SK-N-MC (cell line): ENCODE results near the gene TFAP2E.

Experiments used
- EZH2 ChIP-seq: fragments of 200-600 bp; sonication (generic); IDR thresholded peaks from one replicate; pipeline ENCODE4 v1.6.1; 2017; ENCODE audit warnings: antibody characterized with exemption
- POLR2AphosphoS5 ChIP-seq: IDR thresholded peaks from 2 replicates; pipeline ENCODE4 v1.6.1; 2012; ENCODE audit warnings: mild to moderate bottlenecking, low read depth, low read length, borderline replicate concordance

- TF ChIP-seq EZH2, result no peak
- no peak; the same call in 1 of the 2 replicates for TF ChIP-seq POLR2AphosphoS5
Observed at GRCh38 chr1:35563166-35563565, 9.9 kb upstream of the TFAP2E start.
